Midbrain (tissue), 1 donor: ENCODE measurements around the gene NCKAP5L.
A peak's percentile ranks its signal among the peaks of the same experiment; 100 is the strongest.
"Not testable (repeated sequence)": the region's sequence is repeated elsewhere in the genome, so short reads cannot be mapped to it uniquely, and the experiment has no call there.

Experiments used
- DNase-seq: peaks from one replicate; lab custom pipeline; 2025; lab: John Stamatoyannopoulos, UW

The NCKAP5L gene

DNA sequence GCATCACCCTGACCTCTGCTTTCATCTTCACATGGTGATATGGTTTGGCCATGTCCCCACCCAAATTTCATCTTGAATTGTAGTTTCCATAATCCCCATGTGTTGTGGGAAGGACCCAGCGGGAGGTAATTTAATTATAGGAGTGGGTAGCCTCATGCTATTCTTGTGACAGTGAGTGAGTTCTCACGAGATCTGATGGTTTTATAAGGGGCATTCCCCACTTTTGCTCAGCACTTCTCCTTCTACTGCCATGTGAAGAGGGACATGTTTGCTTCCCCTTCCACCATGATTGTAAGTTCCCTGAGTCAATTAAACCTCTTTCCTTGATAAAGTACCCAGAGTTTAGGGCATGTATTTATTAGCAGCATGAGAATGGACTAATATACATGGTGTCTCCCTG is 48.6 kb downstream of the NCKAP5L start:
- DNase-seq, result no peak

DNA sequence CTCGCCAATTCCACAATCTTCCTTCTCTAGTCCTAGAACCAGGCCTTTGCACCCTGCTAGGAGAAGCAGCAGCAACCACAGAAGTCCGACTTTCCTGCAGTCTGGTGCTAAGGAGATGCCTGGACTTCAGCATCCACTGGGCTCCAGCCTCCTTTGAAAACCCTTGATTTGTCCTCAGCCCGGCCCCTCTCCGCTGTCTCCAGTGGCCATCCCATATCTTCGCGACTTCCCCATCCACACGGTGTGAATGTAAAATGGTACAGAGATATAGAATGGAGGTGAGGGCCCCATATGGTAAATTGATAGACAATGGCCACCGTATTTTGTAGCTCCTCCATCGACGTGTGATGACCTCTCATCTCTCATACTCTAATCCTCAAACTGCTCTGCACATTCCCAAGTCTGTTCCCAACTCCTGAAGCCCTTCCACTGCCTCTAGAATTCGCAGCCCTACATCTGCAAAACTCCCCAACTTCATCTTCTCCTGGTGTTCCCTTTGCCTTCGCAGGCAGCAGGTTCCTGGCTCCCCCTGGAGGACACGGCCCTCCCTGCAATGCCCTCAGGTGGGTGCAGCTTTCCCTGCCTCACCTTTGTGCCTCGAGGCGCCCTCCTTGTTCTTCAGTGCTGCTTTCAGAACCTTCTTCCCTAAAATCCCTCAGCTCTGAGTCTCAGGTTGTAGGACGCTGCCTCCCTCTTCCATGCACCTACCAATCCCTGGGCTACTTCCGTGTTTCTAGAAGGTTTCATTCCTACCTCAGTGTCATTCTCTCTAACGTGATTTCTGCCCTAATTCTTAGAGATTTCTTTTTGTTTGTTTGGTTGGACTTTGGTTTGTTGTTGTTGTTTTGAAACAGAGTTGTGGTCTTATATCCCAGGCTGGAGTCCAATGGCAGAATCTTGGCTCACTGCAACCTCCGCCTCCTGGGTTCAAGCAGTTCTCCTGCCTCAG is 50.1 kb downstream of the NCKAP5L start:
- DNase-seq, result no peak

DNA sequence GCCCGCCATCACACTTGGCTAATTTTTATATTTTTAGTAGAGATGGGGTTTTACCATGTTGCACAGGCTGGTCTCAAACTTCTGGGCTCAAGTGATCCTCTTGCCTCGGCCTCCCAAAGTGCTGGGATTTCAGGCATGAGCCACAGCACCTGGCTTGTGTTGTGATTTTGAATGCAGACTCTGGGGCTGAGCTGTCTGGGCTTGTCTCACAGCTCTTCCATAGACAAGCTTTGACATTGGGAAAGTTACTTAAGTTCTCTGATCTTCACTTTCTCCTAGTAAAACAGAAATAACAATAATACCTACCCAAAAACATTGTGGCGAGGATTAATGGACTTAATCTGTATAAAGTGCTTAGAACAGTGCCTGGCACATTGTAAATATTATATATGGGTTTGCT is 50.9 kb downstream of the NCKAP5L start:
- no peak for DNase-seq

DNA sequence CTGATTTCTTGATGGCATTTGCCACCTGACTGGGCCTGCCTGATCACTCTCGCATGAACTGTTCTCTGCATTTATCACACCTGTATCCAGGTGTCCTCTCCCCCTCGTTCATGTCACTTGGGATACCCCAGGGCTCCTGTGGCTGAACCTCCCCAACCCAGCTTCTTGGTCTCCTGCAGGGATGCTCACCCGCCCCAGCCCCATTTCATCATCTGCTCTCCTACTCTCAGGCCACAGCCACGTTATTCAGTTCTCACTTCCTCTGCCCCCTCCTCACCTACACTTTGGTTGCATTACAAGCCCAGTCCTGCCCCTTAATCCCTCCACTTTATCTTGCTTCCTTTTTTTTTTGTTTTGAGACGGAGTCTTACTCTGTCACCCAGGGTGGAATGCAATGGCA is 51.4 kb downstream of the NCKAP5L start:
- DNase-seq, result no peak

DNA sequence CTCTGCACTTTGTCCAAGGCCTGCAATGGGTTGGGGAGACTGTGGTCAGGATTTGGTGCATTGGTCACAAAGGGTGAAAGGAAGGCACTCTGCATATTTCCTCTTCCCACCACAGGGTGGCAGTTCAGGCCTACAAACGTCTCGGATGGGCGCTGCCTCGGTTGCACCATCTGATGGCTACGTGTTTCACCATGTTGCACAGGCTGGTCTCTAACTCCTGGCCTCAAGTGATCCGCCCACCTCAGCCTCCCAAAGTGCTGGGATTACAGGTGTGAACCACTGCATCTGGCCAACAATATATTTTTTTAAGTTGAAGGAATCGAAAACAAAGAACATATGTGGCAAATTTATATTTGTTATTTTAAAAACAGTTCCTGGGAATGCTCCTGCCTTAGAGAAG is 51.8 kb downstream of the NCKAP5L start:
- DNase-seq, result peak; percentile 82

DNA sequence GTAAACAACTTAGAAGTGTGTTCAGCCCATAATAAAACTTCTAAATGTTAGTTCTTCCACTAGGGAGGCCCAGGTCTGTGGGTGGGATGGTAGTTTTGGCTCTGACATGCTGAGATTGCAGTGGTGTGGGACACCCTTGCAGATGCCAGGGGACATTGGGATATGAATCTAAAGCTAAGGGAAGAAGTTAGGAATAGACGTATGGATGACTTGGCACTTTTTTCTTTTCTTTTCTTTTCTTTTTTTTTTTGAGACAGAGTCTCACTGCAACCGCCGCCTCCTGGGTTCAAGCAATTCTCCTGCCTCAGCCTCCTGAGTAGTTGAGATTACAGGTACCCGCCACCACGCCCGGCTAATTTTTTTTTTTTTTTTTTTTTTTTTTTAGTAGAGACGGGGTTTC is 55.1 kb downstream of the NCKAP5L start:
- not testable (repeated sequence) for DNase-seq

DNA sequence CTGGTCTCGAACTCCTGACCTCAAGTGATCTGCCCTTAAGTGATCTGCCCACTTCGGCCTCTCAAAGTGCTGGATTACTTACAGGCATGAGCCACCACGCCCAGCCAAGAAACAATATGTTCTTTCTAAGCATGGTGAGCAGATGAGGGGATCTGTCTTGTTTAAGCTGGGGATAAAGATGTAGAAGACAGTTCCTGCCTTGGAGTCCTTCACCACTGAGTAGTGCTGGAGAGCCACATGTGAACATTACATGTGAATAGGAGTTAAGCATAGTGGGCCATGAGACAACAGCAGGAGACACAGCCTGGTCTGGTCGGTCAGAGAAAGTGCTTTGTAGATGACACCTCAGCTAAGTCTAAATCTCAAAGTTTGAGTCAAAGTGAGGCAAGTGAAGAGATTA is 60.9 kb downstream of the NCKAP5L start:
- DNase-seq, result no peak

DNA sequence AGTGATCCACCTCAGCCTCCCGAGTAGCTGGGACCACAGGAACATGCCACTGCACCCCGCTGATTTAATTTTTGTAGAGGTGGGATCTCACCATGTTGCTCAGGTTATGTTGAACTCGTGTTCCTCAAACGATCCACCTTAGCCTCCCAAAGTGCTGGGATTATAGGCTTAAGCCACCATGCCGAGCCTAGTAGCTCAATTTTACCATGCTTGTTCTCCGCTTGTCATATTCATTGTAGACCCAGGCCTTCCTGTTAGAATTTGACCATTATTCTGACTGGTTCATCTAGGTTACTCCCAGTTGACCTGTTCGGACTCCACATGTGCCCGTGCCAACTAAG is 62.1 kb downstream of the NCKAP5L start:
- no peak for DNase-seq

DNA sequence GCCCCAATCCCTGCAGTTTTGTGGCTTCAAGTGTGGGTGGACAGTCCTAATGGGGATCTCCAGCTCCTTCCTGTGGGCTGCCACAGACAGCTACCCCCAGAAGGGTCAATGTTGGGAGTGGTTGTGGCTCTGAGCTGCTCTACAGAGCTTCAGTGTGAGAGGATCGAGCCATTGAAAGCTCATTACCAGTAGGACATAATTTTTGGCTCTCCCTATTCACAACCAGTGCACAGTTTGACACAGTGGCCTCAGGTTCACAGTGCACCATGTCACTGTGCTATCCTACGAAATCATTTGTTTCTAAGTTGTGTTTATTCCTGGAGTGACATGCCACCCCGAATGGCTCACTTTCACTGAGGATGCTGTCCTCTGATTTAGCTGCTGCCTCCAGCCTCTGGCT is 64.1 kb downstream of the NCKAP5L start:
- DNase-seq, result no peak

DNA sequence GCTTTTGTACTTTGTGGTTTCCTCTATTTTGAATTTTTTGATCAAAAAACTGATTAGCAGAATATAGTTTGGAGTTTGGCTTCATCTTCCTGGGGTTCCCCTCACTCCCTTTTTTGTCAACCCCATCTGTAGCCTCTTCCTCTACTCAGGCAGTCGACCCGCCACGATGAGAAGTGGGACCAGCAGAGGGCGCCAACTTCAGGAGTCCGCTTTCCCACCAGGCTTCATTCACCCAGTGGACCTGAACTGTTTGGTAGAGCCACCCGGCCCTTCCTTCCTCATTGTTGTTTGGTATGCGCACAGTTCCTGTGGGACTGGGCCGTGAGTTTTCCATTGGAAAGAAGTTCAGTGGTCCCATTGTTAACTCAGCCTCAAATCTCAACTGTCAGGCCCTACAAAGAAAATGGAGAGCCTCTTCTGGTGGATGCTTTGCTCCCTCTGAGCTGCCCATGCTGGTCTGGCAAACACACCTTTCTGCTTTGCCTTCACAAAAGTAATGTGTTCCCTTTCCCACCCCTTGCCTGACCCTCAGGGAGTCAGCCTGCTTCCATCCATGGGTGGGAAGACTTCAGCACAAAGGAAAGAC is 65.1 kb downstream of the NCKAP5L start:
- DNase-seq, result peak; percentile 48

DNA sequence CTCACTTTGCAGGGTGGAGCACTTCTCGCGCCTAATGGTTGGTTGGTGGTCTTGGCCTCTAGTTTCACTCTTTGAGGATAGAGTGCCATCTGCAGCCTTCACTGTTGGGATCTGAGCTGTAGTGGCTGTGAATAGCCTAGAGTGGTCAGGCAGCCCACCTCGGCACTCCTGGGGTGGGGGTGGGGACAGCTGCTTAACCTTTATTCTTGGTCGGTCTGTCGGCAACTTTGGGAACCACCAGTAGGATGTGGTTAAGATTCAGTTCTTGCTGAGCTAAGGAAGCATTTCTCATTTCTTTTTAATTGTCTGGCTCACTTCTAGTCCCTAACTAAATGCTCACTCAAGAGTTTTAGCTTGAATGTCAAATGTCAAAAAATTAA is 65.8 kb downstream of the NCKAP5L start:
- no peak for DNase-seq

DNA sequence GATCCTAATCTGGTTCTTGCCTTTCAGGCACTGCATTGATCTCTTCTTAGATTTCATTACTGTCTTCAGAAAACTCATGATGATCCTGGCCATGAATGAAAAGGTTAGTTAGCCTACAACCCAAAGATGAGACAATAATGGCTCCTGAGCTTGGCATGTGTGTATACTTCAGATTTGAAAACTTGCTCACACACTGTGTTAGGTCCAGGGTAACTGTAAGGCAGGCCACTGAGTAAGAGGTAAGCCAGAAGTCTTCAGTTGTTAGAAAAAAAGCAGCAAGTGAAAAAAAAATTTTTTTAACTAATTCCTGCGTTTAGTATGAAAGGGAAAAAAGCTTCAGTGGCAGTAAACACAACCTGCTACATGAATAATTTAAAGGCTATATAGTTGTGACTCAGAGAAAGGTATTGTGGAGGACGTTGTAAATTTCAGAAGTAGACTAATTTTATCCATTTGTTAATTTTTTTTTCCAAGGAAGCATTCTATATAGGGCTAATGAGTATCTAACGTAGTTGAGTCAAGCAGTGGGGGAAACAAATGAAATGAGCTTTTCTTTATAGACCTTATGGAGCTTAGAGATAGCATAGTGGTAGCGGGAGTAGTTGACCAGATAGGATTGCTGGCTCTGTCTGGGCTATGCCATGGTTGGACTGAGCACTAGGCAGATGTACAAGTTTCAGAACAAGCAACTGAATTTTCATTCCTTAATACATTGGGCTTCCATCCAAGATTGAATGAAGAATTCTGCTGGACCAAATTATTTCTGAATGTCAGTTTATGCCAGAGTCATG is 66.3 kb downstream of the NCKAP5L start:
- no peak for DNase-seq

DNA sequence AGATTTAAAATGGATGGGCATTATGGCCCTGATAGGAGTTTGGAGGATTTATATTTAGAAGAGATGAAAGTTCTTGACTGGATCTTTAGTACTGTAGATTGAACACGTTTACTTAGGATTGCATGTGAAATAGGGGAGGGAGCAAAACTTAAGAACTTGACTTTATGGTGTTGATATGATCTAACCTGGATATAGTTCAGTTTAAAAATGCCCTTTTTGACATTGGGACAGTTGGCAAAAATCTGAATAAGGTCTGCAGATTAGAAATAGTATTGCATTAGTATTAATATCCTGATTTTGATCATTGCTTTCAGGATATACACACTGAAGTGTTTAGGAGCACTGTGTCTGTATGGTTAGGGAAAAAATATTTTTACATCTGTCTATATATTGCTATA is 77.2 kb downstream of the NCKAP5L start:
- no peak for DNase-seq

DNA sequence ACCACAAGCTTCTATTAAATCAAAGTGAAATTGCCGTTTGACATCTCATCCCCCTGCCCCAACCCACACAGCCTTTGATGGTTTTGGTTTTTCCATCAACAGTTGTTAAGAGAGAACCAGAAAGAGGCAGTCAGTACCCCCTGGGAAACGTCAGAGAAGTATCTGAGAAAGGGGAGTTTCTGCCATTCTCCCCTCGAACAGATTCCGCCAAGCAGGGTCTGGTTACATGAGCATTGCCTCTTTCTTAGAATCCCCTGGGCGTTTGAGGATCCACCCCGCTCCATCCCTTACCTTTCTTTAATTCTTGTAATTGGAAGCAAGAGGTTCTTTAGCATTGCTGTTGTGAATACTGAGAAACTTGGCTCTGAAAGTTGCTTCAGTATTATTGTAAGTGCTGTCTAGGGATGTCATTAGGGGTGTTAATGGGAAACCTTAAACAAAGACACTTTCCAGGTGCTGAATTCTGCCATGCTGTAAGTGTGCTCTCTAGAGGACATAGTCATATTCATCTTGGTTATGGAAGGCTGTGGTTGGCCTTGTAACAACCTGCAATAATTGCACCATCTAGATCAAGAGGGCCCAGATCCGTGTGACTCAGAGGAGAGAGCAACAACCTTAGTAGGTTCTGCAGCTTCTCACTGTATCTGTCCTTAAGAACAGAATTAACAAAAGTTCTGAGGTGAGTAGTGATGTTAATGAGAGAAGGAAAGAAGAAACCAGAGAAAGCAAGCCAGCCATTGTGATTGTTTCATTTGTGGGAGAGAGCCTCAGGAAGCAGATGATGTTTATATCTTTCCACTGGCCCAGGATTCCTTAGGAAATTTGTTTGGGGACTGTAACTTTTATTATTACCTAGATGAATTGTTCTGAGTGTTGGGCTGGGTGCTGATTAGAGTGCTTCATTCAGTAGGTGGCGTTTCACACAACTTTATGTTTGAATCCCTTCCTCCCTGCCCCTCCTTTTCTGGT is 77.9 kb downstream of the NCKAP5L start:
- no peak for DNase-seq

DNA sequence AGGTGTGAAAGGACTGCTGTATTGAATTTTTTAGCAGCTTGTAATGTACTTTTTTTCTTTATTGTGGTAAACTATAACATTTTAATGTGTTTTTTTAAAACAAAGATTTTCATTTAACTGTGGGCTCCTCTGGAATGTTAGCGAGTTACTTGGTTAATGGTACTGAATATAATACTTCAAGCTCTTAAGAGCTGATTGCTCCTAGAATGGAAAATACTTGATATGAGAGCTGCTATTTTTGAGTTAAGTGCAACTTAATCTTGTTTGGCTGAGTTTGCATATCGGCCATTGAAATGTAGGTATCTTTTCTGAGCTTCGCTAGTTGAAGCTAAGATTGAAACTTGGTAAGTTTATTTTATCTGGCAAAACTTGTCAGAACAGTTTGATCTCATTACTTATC is 79.4 kb downstream of the NCKAP5L start:
- DNase-seq, result no peak

DNA sequence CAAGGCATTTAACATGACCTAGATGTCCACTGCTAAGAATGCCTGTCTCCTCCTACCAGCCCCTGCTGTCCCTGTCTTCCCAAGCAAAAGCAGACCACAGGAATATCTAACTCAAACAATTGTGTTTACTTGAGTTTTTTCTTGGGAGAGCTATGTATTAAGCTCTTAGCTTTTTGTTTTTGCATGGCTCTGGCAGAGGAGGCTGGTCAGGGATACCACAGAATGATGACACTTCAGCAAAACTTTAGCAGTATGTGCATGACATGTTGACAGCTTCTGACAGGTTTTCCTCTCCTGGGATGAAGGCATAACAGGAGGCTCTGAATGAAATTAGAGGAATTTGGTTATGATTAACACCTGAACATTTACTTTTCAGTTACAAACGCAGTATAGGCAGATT is 79.9 kb downstream of the NCKAP5L start:
- DNase-seq, result no peak

DNA sequence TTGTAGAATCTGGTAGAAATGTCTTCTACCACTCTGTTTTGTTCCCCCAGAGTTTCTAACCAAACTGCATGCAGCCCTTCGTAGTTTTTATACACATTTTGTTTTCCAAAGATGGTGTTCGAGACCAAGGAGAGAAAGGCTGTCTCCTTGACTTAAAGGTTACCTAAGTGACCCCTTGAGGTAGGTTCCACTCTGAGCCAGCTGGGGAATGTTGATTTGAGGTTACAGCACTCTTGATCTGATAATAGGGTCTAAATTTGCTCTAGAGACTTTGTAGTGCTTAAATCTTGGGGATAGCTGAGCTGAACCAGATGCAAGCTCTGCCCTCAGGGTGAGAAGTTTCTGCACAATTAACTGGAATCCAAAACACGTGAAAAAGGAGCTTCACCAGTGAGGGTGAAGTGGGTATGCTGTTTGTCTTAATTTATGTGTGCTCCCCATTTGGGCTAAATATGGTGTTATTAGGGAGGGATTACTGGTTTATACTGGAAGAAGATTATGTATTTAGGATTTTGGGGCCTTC is 83.8 kb downstream of the NCKAP5L start:
- no peak for DNase-seq

DNA sequence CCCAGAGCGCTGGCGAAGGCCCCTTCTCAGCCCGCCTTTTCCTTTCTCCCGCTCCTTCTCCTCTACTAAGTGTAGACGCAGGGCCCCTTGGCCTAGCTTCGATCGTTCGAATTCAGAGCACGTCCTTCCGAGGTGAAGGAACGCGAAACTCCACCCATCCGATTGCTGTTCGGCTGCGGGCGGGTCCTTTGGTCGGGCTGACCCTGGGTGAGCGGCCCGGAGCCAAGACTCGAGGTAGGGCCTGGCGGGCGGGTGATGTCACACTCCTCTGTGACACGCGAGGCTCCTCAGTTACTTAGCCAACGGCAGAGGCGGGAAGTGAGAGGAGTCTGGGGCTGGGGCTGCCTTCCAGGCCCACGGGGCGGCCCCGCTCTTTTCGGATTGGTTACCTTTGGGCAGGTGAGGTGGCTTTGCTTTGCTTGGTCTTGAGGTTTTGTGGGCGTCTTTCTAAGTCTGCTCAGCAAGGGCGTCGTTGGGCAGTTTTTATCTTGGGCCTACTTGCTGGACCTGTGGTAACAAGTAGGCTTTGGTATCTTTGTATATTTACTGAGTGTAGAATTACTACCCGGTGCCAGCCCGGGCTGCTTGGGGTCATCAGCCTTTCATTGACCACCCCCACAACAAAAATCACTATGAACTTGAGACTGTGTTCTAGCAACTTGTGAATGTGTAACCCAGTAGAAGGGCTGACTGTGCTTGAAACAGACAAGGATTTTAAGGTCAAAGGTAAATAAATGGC is 86.2 kb downstream of the NCKAP5L start:
- DNase-seq, result no peak
